C4-2B (cell line): Measurements from ENCODE around the gene NRXN3.

Experiments used
- H3K27ac ChIP-seq: fragments of 450-650 bp; 2 replicates; pipeline ENCODE4 v1.5.1; 2017
- ZFX ChIP-seq: fragments of 450-650 bp; IDR thresholded peaks from 2 replicates; pipeline ENCODE4 v1.6.1; 2017
- TF ChIP-seq, protein P1 (sequence below): fragments of 450-650 bp; conservative IDR thresholded peaks from 2 replicates; pipeline ENCODE4 v1.5.1; 2017; ENCODE audit warnings: mild to moderate bottlenecking

The NRXN3 gene

DNA sequence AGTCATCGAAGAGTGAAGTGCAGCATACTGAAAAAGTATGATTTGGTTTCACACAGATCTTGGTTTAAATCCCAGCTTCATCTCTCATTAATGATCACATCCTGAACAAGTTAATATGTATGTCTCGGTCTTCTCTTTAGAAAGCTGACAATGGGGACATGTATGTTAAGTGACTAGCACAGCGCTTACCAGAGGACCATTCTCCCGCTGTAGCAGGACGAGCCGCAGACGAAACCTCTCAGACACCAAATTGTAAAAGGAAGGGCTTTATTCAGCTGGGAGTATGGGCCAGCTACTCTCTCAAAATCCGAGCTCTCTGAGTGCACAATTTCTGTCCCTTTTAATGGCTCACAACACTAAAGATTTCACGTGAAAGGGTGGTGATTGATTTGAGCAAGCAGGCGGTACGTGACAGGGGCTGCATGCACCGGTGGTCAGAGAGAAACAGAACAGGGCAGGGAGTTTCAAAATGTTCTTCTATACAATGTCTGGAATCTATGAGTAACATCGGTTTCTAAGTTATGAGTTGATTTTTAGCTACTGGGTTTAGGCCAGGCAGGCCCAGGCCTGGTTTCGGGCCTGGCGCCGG lies 1358.7 kb downstream of the NRXN3 start:
- H3K27ac ChIP-seq: peak overlapping the region; percentile 84
- TF ChIP-seq ZFX: peak; percentile 81
- TF ChIP-seq, protein P1, sequence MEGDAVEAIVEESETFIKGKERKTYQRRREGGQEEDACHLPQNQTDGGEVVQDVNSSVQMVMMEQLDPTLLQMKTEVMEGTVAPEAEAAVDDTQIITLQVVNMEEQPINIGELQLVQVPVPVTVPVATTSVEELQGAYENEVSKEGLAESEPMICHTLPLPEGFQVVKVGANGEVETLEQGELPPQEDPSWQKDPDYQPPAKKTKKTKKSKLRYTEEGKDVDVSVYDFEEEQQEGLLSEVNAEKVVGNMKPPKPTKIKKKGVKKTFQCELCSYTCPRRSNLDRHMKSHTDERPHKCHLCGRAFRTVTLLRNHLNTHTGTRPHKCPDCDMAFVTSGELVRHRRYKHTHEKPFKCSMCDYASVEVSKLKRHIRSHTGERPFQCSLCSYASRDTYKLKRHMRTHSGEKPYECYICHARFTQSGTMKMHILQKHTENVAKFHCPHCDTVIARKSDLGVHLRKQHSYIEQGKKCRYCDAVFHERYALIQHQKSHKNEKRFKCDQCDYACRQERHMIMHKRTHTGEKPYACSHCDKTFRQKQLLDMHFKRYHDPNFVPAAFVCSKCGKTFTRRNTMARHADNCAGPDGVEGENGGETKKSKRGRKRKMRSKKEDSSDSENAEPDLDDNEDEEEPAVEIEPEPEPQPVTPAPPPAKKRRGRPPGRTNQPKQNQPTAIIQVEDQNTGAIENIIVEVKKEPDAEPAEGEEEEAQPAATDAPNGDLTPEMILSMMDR: no peak

DNA sequence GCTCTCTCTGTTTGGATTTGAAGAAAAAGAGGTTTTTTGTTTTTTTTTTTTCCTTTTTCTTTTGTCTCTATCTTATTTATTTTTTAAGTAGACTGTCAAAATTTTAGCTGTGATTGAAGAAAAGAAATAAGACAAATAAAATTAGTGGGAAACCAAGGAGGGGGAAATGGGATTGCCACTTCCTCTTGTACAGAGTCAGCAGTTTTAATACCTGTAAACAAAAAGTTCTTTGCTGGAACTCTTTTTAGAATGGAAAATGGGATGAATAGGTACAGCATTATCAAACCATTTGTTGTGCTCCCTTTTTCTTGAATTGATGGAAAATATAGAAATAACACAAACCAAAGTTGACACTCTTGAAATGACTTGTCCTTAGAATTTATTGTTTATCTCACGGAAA lies 1360.4 kb downstream of the NRXN3 start:
- no peak overlapping the region for H3K27ac ChIP-seq
- TF ChIP-seq, protein P1: no peak
- no peak for TF ChIP-seq ZFX

DNA sequence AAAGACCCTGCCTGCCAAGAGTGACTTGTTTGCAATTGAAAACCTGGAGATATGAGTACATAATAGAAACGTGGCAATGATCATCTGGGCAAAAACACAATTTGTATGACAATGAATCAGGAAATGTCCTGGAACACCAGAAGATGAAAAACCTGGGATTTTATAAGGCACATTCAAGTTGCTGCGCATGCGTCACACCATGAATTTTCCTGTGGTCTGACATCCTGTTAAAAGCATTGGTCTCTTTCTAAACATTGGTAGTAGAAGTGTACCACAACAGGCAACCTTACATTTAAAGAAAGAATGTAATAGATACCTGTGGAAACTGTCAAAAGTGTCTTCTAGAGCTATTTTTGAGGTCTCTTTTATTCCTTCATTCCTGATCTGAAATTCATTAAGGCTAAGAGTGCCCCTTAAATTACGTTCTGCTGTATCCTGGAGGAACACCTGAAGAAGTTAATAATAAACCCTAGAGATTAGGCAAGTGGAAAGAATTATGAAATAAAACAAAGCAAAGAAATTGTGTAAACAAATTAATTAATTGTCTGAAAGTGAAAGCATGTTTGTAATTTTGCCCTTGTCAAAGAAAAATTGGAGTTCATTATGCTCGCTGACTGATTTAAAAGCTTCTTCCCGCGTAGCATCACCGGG lies 1364.7 kb downstream of the NRXN3 start:
- no peak overlapping the region for H3K27ac ChIP-seq
- TF ChIP-seq, protein P1: no peak
- no peak for TF ChIP-seq ZFX

DNA sequence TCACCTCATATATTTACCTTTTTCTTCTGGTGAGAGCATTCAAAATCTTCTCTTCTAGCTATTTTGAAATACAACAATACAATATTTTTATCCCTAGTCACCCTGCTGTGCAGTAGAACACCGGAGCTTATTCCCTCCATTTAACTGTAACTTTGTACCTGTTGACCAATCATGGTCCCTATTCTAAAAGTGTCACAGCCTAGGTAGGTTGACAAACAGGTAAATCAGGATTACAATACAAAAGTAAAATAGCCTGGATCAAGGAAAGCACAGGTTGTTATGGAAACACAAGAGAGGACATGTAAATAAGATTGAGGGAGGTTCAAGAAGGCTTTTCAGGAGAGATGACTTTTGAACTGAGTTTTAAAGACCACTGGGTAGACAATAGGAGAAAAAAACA lies 1370.2 kb downstream of the NRXN3 start:
- no peak overlapping the region for H3K27ac ChIP-seq
- TF ChIP-seq, protein P1: no peak
- no peak for TF ChIP-seq ZFX

DNA sequence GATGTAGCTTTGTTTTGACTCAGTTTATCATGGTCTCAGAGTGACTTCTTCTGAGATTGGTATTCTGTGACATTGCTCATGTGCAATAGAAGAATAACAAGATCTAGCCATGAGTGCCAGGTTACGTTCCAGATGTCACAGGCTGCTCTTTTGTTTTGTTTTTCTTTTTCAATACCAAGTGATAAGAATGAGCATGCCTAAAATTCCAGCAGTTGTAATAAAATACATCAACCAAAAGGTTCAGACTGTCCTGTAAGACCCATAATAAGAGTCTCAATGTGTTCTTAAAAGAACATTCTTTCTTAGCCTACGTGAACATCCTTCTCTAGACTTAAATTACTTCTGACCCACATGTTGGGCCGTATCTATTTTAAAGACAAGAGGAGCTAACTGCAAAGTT lies 1371.9 kb downstream of the NRXN3 start:
- TF ChIP-seq ZFX: no peak
- TF ChIP-seq, protein P1: no peak
- H3K27ac ChIP-seq: no peak overlapping the region

DNA sequence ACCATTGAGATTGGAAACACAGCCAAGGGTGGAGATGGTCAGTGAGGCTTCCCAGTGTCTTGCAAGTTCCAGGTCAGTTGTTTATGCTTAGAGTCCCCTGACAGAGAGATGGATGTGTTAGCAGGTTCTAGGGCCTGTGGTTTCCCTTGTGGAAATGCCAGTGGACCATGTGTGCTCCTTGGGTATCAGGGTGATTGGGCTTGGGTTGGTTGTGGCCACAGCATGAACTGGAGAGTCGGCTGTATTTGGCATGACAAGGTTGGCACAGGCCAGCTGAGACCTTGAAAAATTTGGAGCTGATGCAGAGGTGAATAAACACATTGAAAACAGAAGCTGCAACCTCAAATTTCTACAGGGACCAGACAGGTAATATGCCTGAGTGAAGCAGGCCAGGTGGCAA lies 1373.2 kb downstream of the NRXN3 start:
- H3K27ac ChIP-seq: no peak overlapping the region
- TF ChIP-seq ZFX: no peak
- TF ChIP-seq, protein P1: no peak

DNA sequence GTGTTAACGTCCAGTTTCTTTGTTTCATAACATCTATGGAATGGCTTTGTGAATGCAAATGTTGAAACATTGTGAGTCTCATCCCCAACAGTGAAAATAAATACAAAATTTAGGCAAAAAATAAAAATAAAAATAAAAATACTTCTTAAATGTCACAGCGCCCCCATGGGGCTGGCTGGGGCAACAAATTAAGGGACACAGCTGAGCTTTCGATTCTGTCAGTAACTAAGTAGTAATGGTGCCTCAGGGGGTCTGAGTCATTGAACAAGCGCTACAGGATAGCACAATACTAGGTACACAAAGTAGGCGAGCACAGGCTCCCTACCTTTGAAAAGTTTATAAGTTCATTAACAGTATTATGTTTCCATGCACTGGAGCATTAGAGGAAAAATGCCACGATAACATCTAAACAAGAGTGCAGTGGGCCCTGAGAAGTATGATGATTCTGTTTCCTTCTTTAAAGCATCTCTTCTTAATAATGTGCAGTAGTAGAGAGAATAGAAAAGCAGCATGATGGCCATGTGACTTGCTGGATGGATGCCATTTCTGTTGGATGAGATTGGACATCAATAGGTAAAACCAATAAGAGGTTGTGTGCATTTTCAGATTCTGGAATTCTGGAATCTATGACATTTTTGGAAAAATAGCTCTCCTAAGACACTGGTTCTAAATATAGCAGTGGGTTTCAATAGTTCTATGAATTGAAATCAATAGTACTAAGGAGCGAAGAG lies 1374.0 kb downstream of the NRXN3 start:
- H3K27ac ChIP-seq: no peak overlapping the region
- TF ChIP-seq ZFX: no peak
- TF ChIP-seq, protein P1: peak; percentile 62
